Measurements from ENCODE around the gene ERC2. TPM values are rescaled to one million over a fixed set of nuclear protein-coding genes. Genes with fewer than 3 reads are reported as not detected.

Gene ERC2
- total RNA-seq, 1 donor from 2014 or later: 1.5 TPM

DNA sequence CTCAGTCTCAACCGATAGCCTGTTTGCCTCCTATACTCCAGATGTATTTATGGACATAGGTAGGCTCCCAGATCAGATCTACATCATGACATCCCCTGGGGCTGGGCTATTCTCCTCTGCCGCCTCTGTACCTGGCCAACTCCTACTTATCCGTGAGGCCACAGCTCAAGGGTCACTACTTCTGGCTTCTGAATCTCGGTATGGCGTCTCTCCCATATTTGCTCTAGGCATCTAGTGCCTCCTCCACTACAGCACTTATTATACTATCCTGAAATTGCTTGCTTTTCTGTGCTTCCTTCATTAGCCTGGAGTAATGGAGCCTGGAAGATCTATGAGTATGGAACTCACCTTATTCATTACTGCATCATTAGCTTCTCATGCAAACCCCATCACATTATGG lies 808.6 kb downstream of the ERC2 start:
- no peaks in the 10 kb centered on the region for H3K27me3 ChIP-seq (ENCODE audit: low read depth)
- ATAC-seq (no peak), DNase-seq (no peak)
- H3K27ac ChIP-seq: no peak overlapping the region
- H3K36me3 ChIP-seq: no peaks in the 10 kb centered on the region
- H3K4me3 ChIP-seq: no peak overlapping the region
- H3K9me3 ChIP-seq: no peaks in the 10 kb centered on the region
- intact Hi-C loops (cut with DNase I): no loop called here
- no peaks in the 10 kb centered on the region for H3K4me1 ChIP-seq
- TF ChIP-seq, protein P1, sequence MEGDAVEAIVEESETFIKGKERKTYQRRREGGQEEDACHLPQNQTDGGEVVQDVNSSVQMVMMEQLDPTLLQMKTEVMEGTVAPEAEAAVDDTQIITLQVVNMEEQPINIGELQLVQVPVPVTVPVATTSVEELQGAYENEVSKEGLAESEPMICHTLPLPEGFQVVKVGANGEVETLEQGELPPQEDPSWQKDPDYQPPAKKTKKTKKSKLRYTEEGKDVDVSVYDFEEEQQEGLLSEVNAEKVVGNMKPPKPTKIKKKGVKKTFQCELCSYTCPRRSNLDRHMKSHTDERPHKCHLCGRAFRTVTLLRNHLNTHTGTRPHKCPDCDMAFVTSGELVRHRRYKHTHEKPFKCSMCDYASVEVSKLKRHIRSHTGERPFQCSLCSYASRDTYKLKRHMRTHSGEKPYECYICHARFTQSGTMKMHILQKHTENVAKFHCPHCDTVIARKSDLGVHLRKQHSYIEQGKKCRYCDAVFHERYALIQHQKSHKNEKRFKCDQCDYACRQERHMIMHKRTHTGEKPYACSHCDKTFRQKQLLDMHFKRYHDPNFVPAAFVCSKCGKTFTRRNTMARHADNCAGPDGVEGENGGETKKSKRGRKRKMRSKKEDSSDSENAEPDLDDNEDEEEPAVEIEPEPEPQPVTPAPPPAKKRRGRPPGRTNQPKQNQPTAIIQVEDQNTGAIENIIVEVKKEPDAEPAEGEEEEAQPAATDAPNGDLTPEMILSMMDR (IDR thresholded peaks at IDR 0.05): no peak

DNA sequence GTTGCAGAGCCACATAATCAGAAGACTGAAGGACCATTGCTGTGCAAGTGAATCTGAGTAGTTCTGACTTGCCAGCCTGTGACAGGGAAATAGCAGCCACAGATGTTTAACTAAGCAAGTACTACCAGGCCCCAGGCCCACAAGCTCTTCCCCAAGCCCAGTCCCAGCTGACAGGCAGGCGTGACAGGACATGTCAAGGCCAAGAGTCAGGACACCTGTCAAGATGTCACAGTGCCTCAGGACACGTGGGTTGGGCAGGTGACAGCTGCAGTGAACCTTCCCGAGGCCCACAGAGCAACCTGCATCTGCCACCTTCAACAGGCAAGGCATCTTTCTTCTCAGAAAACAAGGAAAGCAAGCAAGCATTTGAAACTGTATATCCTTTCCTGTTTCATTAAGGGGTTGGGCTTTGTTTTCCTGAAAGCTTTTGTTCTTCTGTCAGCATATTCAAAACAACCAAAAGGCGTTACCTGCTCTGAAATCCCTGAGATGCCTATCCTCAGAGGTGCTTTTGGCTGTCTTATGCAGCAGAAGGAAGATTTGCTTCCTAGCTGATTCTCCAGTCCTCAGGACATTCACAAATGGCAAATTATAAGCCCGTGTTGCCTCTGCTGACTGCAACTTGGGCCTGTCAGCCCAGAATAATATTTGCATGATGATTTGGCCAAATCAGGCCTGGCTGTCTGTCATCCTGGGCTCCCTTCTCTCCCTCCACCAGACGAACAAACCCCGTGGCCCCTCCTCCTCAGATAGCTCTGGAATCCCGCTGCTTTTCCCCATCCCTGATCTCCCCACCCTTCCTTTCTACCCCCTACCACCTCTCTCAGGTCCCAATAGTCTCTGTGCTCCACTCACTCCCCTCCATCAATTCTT lies 809.3 kb downstream of the ERC2 start:
- Histone ChIP-seq H3K4me1 (no peaks in the 10 kb centered on the region), H3K27me3 (ENCODE audit: low read depth) (no peaks in the 10 kb centered on the region), H3K36me3 (no peaks in the 10 kb centered on the region), H3K9me3 (no peaks in the 10 kb centered on the region), H3K27ac (no peak overlapping the region), H3K4me3 (no peak overlapping the region)
- DNase-seq: no peak
- TF ChIP-seq, protein P1 (IDR thresholded peaks at IDR 0.05): no peak
- ATAC-seq: no peak
- intact Hi-C loops (cut with DNase I): no loop called here

DNA sequence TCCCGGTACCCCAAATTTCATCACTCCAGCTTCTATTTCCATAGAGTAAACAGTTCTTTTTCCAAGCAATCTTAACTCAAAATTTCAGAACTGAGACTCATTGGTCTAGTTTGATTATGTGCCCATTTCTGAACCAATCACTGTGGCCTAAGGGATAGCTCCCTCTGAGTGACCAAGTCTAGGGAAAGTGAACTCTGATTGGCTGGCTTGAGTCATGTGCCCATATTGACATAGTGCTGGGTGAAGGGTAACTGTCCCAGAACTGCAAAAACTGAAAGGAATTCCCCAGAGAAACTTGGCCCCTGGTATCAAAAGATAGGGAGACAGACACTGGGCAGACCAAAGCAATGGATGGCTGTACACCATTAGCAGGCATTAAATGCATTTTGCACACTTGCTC lies 810.0 kb downstream of the ERC2 start:
- Histone ChIP-seq H3K4me1 (no peaks in the 10 kb centered on the region), H3K36me3 (no peaks in the 10 kb centered on the region), H3K4me3 (no peak overlapping the region), H3K9me3 (no peaks in the 10 kb centered on the region), H3K27ac (no peak overlapping the region), H3K27me3 (ENCODE audit: low read depth) (no peaks in the 10 kb centered on the region)
- intact Hi-C loops (cut with DNase I): no loop called here
- DNase-seq: no peak
- ATAC-seq: no peak
- TF ChIP-seq, protein P1 (IDR thresholded peaks at IDR 0.05): no peak

DNA sequence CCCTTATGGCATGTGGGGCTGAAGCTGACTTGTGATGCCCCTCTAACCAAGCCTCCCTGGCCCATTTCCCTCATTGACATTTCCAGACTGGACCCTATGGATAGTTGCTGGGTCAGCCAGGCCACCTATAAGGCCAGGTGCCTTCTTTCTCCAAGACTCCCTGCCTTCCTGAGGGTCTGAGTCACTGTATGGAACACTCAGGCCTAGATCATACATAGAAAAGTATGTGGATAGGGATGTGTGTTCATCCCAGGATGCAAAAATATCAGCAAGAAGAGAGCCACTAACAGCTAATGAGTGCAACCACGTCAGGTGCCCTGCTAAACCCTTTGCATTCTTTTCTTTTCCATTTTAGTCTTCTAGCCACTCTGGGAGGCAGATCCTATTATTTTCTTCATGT lies 812.7 kb downstream of the ERC2 start:
- H3K4me3 ChIP-seq: no peak overlapping the region
- TF ChIP-seq, protein P1 (IDR thresholded peaks at IDR 0.05): no peak
- H3K27me3 ChIP-seq (ENCODE audit: low read depth): no peaks in the 10 kb centered on the region
- no peaks in the 10 kb centered on the region for H3K9me3 ChIP-seq
- no peak overlapping the region for H3K27ac ChIP-seq
- DNase-seq (no peak), ATAC-seq (no peak)
- no peaks in the 10 kb centered on the region for H3K36me3 ChIP-seq
- intact Hi-C loops (cut with DNase I): no loop called here
- no peaks in the 10 kb centered on the region for H3K4me1 ChIP-seq

DNA sequence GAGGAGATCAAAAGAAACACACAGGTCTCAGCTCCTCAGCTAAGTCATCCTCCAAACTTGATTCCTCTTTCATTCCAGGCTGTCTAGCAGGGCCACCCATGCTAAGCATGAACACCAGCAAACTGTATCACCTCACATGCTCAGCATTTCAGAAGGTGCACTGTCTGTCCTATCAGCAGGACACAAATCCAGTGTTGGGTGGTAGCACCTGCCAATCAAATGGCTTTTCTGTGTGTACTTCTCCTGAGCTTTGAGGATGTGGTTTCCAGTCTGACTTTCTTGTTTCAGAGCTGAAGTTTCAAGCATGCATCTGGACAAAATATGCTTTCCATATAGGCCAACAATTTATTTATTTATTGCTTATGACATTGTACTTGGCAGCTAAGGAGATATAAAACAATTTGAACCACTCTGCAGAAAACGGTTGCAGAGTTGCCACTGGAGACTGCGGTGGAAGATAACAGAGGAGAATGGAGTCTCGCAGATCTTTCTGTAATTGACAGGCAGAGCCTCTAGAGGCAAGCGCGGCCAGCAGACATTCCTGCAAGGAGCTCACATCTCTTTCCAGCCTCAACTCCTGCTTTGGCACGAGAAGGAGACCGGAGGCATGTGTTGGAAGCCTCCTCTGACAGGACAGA lies 814.0 kb downstream of the ERC2 start:
- ATAC-seq: no peak
- Histone ChIP-seq H3K27ac (no peak overlapping the region), H3K27me3 (ENCODE audit: low read depth) (no peaks in the 10 kb centered on the region), H3K36me3 (no peaks in the 10 kb centered on the region), H3K9me3 (no peaks in the 10 kb centered on the region), H3K4me3 (no peak overlapping the region), H3K4me1 (no peaks in the 10 kb centered on the region)
- intact Hi-C loops (cut with DNase I): no loop called here
- TF ChIP-seq, protein P1 (IDR thresholded peaks at IDR 0.05): no peak
- no peak for DNase-seq

Data from lower lobe of right lung (tissue), 2 donors.